GM19099 (cell line): ENCODE data around the gene SLC35B2.

Experiments used
- POLR2A ChIP-seq: IDR thresholded peaks from 3 replicates; pipeline ENCODE4 v1.6.1; 2011; ENCODE audit warnings: low read depth; ENCODE audit not compliant: insufficient read length; ENCODE audit errors: extremely low read depth

The SLC35B2 gene

DNA sequence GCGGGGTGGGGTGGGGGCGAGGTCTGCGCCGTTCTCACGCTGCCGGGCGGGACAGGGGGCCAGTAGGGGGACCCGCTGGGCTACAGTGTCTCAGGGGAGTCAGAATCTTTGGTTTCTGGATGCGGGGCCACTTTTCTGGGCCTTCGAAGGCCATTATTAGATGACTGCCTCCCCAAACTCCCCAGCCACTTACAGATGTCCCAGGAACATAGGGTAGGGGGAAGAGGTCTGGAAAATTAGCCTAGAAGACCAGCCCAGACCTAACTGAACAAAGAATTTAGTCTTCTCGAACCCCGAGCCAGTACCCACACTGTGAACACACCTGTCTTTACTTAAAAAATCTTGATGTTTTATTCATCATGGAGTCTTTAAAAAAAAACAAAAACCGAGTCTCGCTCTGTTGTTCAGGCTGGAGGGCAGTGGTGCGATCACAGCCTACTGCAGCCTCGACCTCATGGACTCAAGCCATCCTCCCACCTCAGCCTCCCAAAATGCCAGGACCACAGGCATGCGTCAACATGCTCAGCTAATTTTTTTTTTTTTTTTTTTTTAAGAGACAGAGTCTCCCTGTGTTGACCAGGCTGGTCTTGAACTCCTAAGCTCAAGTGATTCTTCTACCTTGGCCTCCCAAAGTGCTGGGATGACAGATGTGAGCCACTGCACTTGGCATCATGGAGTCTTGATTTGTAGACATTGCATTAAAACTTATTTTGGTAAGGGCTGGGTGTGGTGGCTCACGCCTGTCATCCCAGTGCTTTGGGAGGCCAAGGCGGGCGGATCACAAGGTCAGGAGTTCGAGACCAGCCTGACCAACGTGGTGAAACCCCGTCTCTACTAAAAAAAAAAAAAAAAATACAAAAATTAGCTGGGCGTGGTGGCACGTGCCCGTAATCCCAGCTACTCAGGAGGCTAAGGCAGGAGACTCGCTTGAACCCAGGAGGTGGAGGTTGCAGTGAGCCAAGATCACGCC is 37.2 kb downstream of the SLC35B2 start:
- TF ChIP-seq POLR2A: no peak

DNA sequence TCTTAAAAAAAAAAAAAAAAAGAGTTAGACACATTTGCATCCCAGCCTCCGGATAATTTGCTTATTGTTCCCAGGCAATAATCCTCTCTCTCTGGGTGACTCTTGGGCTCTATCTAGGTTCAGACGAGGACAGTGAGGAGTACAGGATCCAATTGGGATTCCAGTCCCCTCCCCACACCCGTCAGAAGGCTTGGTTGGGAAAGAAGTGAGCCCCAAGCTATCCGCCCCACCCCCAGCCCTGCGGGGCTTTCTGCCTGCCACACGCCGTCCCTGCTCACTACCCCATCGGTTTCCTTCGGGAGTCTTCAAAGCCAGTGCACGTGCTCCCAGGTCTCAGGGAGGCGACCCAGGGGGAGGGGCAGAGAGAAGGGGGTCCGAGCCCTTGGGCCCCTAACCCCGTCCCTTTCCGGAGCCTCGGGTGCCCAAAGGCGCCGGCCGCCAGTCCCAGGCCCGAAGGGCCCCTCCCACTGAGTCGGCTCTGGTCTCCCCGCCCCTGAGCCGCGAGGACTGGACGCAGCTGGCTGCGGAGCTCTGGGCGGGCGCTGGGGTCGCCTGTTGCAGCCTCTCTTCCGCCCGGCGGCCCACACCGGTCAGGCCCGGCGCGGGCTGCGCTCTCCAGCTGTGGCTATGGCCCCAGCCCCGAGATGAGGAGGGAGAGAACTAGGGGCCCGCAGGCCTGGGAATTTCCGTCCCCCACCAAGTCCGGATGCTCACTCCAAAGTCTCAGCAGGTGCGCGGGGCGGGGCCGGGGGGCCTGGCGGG is 38.1 kb downstream of the SLC35B2 start:
- peak; percentile 80 for TF ChIP-seq POLR2A

DNA sequence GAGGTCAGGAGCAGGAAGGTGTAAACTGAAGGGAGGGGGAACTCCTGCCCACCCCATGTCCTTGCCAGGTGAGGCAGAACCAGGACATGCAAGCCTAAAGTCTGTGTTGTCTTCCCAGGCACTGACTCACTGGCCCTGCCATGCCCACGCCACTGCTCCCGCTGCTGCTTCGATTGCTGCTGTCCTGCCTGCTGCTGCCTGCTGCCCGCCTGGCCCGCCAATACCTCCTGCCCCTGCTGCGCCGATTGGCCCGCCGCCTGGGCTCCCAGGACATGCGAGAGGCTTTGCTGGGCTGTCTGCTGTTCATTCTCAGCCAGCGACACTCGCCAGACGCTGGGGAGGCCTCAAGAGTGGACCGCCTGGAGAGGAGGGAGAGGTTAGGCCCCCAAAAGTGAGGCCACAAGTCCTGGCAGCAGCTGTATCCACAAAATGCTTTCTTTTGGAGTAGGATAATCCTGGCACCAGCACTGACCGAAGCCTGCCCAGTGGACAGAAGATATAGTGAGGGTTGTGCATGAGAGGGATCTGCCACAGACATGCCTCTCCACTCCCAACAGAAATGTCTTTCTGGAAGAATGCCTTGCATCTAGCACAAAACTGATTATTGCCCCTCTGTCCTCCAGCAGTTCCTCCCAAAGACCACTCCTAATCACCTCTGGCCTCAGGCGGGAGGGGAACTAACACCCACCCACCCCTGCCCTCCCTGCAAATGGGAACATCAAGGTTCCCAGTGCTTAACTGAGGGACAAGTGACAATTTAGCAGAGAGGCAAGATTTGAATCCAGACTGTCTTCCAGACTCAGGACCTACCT is 39.8 kb downstream of the SLC35B2 start:
- TF ChIP-seq POLR2A: no peak

DNA sequence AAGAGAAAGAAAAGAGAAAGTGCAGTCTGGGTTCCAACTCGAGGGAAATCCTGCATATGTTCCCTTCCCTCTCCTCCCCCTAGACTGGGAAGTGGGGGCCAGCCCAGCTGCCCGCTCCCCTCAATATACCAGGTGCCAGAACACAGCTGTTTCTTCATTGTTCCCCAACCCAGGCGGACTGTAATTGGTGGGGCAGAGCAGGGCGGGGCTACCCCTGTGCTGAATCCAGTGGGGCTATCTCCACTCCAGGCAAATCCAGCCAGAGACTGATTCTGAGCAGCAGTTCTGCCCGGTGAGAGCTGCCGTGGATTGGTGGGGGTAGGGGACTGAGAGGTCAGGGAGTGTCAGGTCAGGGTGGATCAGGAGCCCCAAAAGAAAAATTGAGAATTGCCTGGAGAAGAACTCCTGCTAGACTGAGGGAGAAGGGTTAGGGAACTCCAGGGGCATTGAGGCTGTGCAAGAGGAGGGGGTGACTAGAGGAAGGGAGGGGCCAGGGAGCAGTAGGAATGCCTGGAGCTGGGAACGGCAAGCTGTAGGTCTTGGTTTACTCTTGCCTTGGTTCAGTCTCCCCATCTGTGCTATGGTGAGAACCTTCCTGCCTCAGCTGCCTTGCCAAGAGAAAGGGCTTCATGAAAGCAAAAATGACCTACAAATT is 40.5 kb downstream of the SLC35B2 start, which contains the start of gene MYMX:
Gene MYMX (plus strand): TSS at position 250 of the 655 bp plus-strand sequence. CDS start 546 bp downstream, outside the sequence.
- no peak for TF ChIP-seq POLR2A

DNA sequence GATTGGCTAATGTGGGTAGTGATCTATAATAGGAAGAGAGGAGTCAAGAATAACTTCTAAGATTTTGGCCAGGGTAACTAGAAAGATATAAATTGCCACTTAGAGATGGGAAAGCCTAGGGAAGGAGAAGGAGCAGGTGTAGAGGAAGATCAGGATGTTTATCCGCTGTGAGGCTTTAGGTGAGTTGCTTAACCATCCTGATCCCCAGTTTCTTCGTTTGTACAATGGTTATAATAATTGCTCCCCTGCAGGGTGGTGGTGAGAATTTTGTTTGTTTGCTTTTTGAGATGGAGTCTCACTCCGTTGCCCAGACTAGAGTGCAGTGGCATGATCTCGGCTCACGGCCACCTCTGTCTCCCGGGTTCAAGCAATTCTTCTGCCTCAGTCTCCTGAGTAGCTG is 43.0 kb downstream of the SLC35B2 start:
- no peak for TF ChIP-seq POLR2A

DNA sequence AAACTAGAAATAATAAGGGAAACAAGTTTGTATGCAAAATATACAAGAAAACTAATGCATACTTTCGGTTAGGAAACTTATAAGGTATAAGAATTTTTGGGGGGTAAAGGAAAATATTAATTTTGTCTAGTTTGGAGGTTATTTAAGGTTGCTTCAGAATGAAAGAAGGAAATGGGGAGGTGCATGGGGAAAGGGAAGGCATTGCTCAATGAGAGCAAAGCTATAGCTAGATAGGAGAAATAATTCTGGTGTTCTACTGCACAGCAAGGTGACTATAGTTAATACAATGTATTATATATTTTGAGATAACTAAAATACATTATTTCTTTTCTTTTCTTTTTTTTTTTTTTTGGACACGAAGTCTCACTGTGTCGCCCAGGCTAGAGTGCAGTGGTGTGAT is 46.0 kb downstream of the SLC35B2 start:
- no peak for TF ChIP-seq POLR2A

DNA sequence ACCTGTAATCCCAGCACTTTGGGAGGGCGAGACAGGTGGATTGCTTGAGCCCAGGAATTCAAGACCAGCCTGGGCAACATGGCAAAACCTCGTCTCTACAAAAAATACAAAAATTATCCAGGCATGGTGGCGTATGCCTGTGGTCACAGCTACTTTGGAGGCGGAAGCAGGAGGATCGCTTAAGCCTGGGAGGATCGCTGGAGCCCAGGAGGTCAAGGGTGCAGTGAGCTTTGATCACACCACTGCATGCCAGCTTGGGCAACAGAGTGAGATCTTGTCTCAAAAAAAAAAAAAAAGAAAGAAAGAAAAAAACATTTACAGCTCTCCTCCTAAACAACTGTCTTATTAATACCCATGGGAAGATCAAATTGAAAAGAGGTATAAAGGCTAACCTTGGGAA is 49.4 kb downstream of the SLC35B2 start:
- TF ChIP-seq POLR2A: no peak
